Measurements from ENCODE around the gene LCP1. TPM values are rescaled to one million over a fixed set of nuclear protein-coding genes. Genes with fewer than 3 reads are reported as not detected.
"Not testable (repeated sequence)": the region's sequence is repeated elsewhere in the genome, so short reads cannot be mapped to it uniquely, and the experiment has no call there.

Gene LCP1, protein sequence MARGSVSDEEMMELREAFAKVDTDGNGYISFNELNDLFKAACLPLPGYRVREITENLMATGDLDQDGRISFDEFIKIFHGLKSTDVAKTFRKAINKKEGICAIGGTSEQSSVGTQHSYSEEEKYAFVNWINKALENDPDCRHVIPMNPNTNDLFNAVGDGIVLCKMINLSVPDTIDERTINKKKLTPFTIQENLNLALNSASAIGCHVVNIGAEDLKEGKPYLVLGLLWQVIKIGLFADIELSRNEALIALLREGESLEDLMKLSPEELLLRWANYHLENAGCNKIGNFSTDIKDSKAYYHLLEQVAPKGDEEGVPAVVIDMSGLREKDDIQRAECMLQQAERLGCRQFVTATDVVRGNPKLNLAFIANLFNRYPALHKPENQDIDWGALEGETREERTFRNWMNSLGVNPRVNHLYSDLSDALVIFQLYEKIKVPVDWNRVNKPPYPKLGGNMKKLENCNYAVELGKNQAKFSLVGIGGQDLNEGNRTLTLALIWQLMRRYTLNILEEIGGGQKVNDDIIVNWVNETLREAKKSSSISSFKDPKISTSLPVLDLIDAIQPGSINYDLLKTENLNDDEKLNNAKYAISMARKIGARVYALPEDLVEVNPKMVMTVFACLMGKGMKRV
- polyA plus RNA-seq: 1,000 to 10,000 TPM; 1,594 to 2,414 (median 2,262) TPM

DNA sequence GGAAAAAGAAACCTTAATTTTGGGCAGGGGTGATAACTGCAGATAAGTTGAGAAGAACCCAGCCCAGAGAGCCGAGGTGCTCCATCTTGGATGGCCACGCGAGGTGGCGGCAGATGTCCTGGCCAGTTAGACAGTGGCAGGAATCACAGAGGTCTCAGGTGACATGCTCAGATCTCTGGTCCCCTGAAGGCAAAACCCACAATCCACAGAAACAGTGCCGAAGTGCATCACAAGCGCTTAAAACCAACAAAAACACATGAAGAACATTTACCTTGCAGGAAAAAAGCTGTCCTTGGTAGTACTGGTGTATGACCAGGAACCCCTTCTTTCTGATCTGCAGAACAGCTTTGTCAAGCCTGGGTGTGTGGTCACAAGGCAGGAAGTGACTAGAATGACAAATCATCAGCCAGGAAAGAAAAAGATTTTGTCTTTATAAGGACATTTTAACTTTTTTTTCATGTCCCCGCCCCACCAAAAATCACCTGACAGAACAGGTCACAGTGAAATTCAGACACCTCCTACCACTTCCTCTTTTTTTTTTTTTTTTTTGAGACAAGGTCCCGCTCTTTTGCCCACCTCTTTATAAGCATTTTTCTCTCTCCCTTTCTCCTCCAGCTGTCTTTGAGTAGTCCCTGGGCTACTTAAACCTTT, at the start of gene LCP1:
LCP1 (minus strand) TSS at position 338 of the 651 bp plus-strand sequence. CDS start 22,515 bp downstream, outside the sequence.
- H3K4me3 Mint-ChIP-seq: peak within 1 kb of the TSS; percentile 92 to 99 (median 97)
- H3K36me3 Mint-ChIP-seq: peaks cover 4 to 9% (median 5%) of the 10 kb centered on the region in 3 donors
- peaks cover 14 to 27% (median 22%) of the 10 kb centered on the region in 3 donors for H3K27me3 Mint-ChIP-seq (ENCODE audit: low read depth in 3 of 3)
- H3K27ac Mint-ChIP-seq: peak within 1 kb of the TSS; percentile 92 to 99 (median 94)
- peak; percentile 90 to 92 (median 91) for DNase-seq
- H3K4me1 Mint-ChIP-seq: peaks cover 71 to 75% of the 10 kb centered on the region in 2 donors
- peaks cover 0 to 3% (median 0%) of the 10 kb centered on the region in 6 donors for H3K9me3 Mint-ChIP-seq

DNA sequence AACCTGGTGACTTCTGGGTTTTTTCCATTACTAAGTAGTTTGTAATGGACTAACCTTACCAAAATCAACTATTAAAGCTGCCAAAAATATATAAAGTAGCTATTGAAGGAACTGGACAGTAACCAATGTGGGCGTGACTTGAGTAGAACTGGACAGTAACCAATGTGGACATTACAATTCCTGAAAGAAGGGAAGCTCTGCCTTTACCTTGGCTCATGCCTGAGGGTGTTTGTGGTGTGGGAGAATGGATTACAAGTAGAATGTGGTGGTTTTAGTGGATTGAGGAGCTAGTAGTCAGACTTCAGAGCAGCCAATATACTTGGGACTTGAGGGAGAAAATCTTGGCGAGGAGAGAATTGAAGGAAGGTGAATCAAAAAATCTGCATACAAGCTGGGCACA, 47.3 kb upstream of the LCP1 start:
- peaks cover 7 to 45% (median 13%) of the 10 kb centered on the region in 3 donors for H3K36me3 Mint-ChIP-seq
- peaks cover 5 to 21% (median 7%) of the 10 kb centered on the region in 6 donors for H3K9me3 Mint-ChIP-seq
- no peak overlapping the region for H3K27ac Mint-ChIP-seq
- no peak overlapping the region for H3K4me3 Mint-ChIP-seq
- DNase-seq: no peak
- peaks cover 0 to 5% (median 0%) of the 10 kb centered on the region in 3 donors for H3K27me3 Mint-ChIP-seq (ENCODE audit: low read depth in 3 of 3)
- no peaks in the 10 kb centered on the region for H3K4me1 Mint-ChIP-seq

DNA sequence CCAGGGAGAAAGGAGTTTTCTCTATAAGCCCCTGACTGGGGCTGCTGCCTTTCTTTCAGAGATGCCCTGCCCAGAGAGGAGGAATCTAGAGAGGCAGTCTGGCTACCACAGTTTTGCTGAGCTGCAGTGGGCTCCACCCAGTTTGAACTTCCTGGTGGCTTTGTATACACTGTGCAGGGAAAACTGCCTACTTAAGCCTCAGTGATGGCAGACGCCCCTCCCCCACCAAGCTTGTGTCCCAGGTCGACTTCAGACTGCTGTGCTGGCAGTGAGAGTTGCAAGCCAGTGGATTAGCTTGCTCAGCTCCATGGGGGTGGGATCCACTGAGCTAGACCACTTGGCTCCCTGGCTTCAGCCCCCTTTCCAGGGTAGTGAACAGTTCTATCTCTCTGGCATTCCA, 38.3 kb upstream of the LCP1 start:
- not testable (repeated sequence) for DNase-seq; H3K27me3 Mint-ChIP-seq (ENCODE audit: low read depth in 3 of 3); H3K4me3 Mint-ChIP-seq; H3K4me1 Mint-ChIP-seq; H3K27ac Mint-ChIP-seq
- Mint-ChIP-seq H3K36me3 (peaks cover 0 to 21% (median 11%) of the 10 kb centered on the region in 3 donors), H3K9me3 (peaks cover 5 to 21% (median 12%) of the 10 kb centered on the region in 6 donors)

DNA sequence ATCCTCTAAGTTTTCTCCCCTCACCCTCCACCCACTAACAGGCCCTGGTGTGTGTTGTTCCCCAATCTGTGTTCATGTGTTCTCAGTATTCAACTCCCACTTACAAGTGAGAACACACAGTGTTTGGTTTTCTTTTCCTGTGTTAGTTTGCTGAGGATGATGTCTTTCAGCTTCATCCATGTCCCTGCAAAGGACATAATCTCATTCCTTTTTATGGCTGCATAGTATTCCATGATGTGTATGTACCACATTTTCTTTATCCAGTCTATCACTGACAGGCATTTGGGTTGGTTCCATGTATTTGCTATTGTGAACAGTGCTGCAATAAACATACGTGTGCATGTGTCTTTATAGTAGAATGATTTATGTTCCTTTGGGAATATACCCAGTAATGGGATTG, 32.8 kb upstream of the LCP1 start:
- H3K4me3 Mint-ChIP-seq; DNase-seq; H3K27ac Mint-ChIP-seq; H3K36me3 Mint-ChIP-seq; H3K27me3 Mint-ChIP-seq (ENCODE audit: low read depth in 3 of 3); H3K9me3 Mint-ChIP-seq: not testable (repeated sequence)
- H3K4me1 Mint-ChIP-seq: peaks cover 16 to 26% of the 10 kb centered on the region in 2 donors

DNA sequence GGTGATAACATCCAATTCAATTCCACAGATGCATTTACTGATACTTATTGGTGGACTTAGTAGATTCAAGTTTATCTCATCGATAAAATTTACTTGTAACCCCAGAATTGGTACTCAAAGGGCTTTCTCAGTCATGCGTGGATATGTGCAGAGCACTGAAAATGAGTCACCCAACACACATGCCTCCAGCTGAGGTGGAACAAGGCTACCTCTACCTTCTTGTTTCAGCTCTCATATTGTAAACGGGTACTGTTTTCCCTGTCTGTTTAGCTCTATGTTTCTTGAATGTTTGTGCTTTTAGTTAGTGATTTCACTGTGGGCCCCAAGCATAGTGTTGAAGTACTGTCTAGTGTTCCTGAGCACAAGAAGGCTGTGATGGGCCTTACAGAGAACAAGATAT, 31.3 kb upstream of the LCP1 start:
- peaks cover 0 to 3% (median 2%) of the 10 kb centered on the region in 3 donors for H3K27me3 Mint-ChIP-seq (ENCODE audit: low read depth in 3 of 3)
- H3K9me3 Mint-ChIP-seq: no peaks in the 10 kb centered on the region
- H3K4me1 Mint-ChIP-seq: peaks cover 16 to 26% of the 10 kb centered on the region in 2 donors
- H3K27ac Mint-ChIP-seq: peak overlapping the region in 1 of 6 donors; percentile 34
- peak overlapping the region in 1 of 5 donors; percentile 59 for H3K4me3 Mint-ChIP-seq
- peaks cover 0 to 6% (median 0%) of the 10 kb centered on the region in 3 donors for H3K36me3 Mint-ChIP-seq
- no peak for DNase-seq

DNA sequence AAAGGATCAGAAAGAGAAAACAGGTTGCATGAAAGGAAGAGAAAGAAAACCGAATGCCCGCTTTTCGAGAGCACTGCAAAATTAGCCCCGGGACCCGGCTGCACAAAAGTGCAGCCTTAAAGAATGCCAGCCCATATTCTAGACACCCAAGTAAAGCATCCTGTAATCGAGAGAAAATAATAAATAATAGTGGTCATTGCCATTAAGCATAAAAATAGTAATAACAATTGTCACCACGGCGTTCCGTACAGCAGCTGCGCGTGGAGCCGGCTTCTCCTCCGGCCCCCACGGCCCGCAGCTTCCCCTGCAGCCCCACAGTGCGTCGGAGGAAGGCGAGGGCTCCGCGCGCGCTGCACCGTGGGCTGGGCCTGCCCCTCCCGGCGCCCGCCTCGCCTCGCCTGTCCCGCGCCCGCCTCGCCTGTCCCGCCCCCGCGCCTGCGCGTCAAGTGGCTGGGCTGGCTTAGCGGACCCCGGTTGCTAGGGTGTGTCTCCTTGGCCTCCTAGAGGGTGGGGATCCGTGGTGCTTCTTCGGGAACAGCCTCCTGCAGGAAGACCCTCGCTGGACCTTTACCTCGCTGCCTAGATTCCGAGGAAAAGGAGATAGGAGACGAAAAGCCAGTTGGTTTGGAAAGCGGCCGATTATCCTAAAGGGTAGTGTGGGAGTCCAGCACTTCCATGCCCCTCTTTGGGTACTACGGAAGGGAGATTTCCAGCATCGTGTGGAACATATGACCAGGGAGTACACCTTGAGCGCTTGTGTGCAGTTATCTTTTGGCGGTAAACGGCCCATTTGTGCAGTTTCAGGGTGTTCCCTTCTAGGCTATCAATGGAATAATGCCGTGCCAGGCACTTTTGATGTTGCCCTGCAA, 29.7 kb upstream of the LCP1 start, which contains the start of gene LRRC63:
LRRC63 (plus strand) TSS at position 446 of the 869 bp plus-strand sequence. CDS start 1,107 bp downstream, outside the sequence.
- peaks cover 16 to 26% of the 10 kb centered on the region in 2 donors for H3K4me1 Mint-ChIP-seq
- H3K27ac Mint-ChIP-seq: peak within 1 kb of the TSS; percentile 85 to 98 (median 91)
- H3K4me3 Mint-ChIP-seq: peak within 1 kb of the TSS; percentile 89 to 96 (median 92)
- H3K27me3 Mint-ChIP-seq (ENCODE audit: low read depth in 3 of 3): peaks cover 0 to 3% (median 0%) of the 10 kb centered on the region in 3 donors
- no peaks in the 10 kb centered on the region for H3K9me3 Mint-ChIP-seq
- peak; percentile 79 to 86 (median 83) for DNase-seq
- peaks cover 0 to 6% (median 0%) of the 10 kb centered on the region in 3 donors for H3K36me3 Mint-ChIP-seq

DNA sequence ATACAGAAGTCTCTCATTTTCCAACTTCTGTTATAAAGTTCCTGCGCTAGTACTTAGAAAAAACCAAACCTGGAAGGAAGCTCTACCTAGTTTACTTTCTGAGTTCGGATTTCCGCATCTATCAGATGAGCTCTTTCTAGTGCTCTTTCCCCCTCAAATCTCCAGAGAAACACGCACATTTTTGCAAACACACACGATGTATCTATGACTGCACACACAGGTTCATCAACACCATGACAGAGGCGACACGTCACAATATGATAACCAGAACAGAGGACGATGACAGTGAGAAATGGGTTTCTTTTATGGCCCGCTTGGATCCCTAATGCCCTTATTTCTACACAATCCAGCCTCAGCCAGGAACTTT, 29.1 kb upstream of the LCP1 start:
- Mint-ChIP-seq H3K36me3 (peaks cover 0 to 3% (median 0%) of the 10 kb centered on the region in 3 donors), H3K4me1 (peaks cover 16 to 26% of the 10 kb centered on the region in 2 donors), H3K27me3 (ENCODE audit: low read depth in 3 of 3) (peaks cover 0 to 1% (median 0%) of the 10 kb centered on the region in 3 donors), H3K9me3 (no peaks in the 10 kb centered on the region), H3K27ac (peak overlapping the region; percentile 85 to 98 (median 90)), H3K4me3 (peak overlapping the region; percentile 89 to 96 (median 92))
- peak; percentile 30 to 55 (median 47) for DNase-seq

DNA sequence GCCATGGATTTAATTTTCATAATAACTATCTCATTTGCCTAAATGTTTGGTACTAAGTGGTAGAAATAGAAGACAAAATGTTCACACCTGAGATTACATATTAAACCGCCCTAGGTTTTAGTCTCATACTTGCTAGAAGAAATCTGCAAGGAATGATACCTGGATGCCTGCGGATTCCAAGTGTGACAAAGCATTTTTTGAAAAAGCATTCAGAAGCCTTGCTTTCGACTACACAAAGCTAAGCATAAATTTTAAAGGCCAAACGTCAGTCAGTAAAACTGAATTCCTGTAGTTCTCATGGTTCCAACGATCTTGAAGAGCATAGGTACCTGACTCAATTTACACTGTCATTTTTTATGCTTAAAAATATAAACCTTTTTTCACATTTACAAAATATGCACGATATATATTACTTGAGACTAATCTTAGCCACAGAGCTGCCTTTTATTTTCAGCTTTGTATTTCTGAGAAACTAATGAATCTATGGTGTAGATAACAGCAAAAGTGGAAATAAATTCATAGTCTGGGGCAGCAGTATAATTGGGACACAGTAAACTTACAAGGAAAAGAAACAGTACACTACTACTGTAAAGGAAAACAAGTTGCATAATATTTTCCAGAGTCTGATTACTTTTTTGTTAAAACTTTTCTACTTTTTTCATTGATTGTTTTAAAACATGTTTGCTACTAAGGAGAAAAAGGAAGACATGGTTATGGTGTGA, 28.5 kb upstream of the LCP1 start:
- Mint-ChIP-seq H3K9me3 (no peaks in the 10 kb centered on the region), H3K36me3 (no peaks in the 10 kb centered on the region), H3K4me3 (peak overlapping the region; percentile 89 to 96 (median 92)), H3K4me1 (peaks cover 20 to 26% of the 10 kb centered on the region in 2 donors), H3K27me3 (ENCODE audit: low read depth in 3 of 3) (peaks cover 0 to 1% (median 0%) of the 10 kb centered on the region in 3 donors), H3K27ac (peak overlapping the region; percentile 36 to 98 (median 89))
- DNase-seq: no peak

DNA sequence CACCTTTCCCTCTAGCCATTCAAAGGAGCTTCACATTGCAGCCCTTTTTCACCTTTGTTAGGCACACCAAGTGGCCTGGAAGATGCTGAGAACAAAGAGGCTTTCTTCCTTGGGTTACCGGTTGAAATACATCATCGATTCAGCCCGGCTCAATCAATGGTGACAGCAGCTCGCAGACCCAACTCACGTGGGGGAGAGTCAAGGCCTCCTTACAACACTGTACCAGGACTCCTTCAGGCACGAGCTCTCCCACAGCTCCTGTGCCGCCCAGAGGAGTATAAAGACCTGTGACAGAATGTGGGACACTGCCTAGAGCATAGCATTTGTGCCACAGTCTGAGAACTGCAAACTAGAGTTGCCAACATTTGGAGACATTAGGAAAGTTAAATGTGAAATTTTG, 25.9 kb upstream of the LCP1 start:
- Mint-ChIP-seq H3K4me1 (peaks cover 28 to 31% of the 10 kb centered on the region in 2 donors), H3K4me3 (no peak overlapping the region), H3K27ac (no peak overlapping the region), H3K27me3 (ENCODE audit: low read depth in 3 of 3) (peaks cover 0 to 1% (median 0%) of the 10 kb centered on the region in 3 donors), H3K9me3 (no peaks in the 10 kb centered on the region), H3K36me3 (no peaks in the 10 kb centered on the region)
- no peak for DNase-seq

DNA sequence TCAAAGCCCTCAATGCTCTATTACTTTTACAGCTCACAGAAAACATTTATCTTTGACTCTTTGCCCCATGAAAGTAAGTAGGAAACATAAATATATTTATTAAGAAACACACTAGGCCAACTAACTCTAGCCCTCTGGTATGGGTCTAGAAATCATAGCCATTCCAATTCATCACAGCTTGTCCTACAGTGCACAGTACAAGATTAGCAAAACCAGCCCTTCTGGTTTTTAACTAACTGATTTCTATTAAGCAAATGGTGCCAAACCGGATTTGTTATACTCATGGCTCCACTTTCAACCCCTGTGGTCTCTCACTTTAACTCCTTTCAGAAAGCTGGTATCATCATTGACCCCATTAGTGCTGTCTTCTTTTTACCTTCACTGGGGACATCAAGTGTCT, 24.2 kb upstream of the LCP1 start:
- DNase-seq: no peak
- no peaks in the 10 kb centered on the region for H3K9me3 Mint-ChIP-seq
- peaks cover 0 to under 1% (median 0%) of the 10 kb centered on the region in 3 donors for H3K27me3 Mint-ChIP-seq (ENCODE audit: low read depth in 3 of 3)
- peak overlapping the region in 2 of 6 donors; percentile 9 to 40 for H3K27ac Mint-ChIP-seq
- H3K4me3 Mint-ChIP-seq: no peak overlapping the region
- H3K36me3 Mint-ChIP-seq: no peaks in the 10 kb centered on the region
- H3K4me1 Mint-ChIP-seq: peaks cover 29 to 33% of the 10 kb centered on the region in 2 donors

DNA sequence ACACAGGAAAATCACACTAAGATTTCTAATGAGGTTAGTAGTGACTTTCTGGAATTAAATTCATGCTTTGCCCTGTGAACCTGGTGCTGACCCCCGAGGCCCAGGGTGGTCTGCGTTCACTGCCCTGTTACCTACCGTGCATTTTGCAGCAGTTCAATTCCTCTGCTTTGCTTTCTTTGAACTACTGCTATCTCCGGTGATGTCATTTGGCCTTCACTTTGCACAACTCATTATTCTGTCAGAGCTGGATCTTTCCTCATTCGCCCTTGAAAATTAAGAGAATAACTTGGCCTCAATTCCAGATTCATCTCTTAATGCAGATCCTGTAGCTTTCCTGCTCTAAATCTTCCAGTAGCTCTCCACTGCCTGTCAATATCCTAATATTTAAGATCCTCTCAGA, 21.0 kb upstream of the LCP1 start:
- no peak overlapping the region for H3K4me3 Mint-ChIP-seq
- no peaks in the 10 kb centered on the region for H3K36me3 Mint-ChIP-seq
- peaks cover 32 to 37% of the 10 kb centered on the region in 2 donors for H3K4me1 Mint-ChIP-seq
- H3K27me3 Mint-ChIP-seq (ENCODE audit: low read depth in 3 of 3): no peaks in the 10 kb centered on the region
- no peak for DNase-seq
- peak overlapping the region in 2 of 6 donors; percentile 46 to 62 for H3K27ac Mint-ChIP-seq
- no peaks in the 10 kb centered on the region for H3K9me3 Mint-ChIP-seq

DNA sequence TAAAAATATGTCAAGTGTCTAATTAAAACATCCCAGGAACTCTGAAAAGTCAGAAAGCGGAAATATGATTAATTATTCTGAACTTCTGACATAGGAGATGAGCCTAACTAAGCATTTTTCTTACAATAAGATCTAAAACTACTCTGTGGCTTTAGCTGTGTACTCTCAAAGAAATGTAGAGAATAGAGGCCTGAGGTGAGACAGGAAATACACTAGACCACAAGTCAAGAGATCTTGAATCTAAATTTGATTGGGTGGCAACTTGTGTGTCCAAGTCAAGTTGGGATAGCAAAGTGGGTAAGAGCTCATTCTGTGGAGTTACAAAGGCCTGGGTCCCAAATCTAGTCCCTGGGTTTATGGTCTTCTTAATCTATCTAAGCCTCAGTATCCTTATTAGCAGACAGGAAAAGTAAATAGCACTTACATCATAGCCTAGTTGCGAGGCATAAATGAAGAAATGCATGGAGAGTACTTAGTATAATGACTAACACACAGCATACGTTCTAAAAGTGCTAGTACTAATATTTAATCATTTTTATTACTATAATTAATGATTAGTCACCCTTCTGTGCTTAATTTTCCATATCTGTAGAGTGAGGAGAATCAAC, 20.3 kb upstream of the LCP1 start:
- H3K4me1 Mint-ChIP-seq: peaks cover 32 to 37% of the 10 kb centered on the region in 2 donors
- H3K9me3 Mint-ChIP-seq: no peaks in the 10 kb centered on the region
- peak overlapping the region; percentile 36 to 88 (median 82) for H3K27ac Mint-ChIP-seq
- peak overlapping the region; percentile 3 to 57 (median 43) for H3K4me3 Mint-ChIP-seq
- H3K27me3 Mint-ChIP-seq (ENCODE audit: low read depth in 3 of 3): no peaks in the 10 kb centered on the region
- DNase-seq: peak in 2 of 3 donors; percentile 26 to 38
- no peaks in the 10 kb centered on the region for H3K36me3 Mint-ChIP-seq
